Peyer's patch (tissue), 4 donors: Measurements from ENCODE around the gene ADIRF. TPM values are rescaled to one million over a fixed set of nuclear protein-coding genes. Genes with fewer than 3 reads are reported as not detected.
"Not testable (repeated sequence)": the region's sequence is repeated elsewhere in the genome, so short reads cannot be mapped to it uniquely, and the experiment has no call there.

Experiments
- DNase-seq, 3 donors: peaks; one replicate each; pipeline ENCODE4 v3.0.0-alpha.2; 2017 to 2019
- H3K27ac ChIP-seq, 4 donors: fragments of 200-600 bp; sonication (generic); one replicate each; pipeline ENCODE4 v1.5.1; 2016 to 2019
- H3K27me3 ChIP-seq, 2 donors: fragments of 200-600 bp; sonication (generic); one replicate each; pipeline ENCODE4 v1.5.1; 2019
- H3K36me3 ChIP-seq, 3 donors: fragments of 200-600 bp; sonication (generic); one replicate each; pipeline ENCODE4 v1.5.1; 2016 to 2019
- H3K4me1 ChIP-seq, 4 donors: fragments of 200-600 bp; sonication (generic); one replicate each; pipeline ENCODE4 v1.5.1; 2016 to 2019
- H3K4me3 ChIP-seq, 4 donors: fragments of 200-600 bp; sonication (generic); 1 replicate in 3 of 4; 2 replicates in 1 of 4; pipeline ENCODE4 v1.5.1; 2016 to 2019; ENCODE audit warnings: mild to moderate bottlenecking in 1 of 4
- H3K9me3 ChIP-seq, 4 donors: fragments of 200-600 bp; sonication (generic); one replicate each; pipeline ENCODE4 v1.5.1; 2016 to 2019; ENCODE audit warnings: mild to moderate bottlenecking in 1 of 4
- POLR2A ChIP-seq, 2 donors: fragments of 450-650 bp; IDR thresholded peaks; one replicate each; pipeline ENCODE4 v1.5.1; 2017; ENCODE audit warnings: antibody characterized with exemption in 2 of 2, mild to moderate bottlenecking in 2 of 2, moderate library complexity in 2 of 2
- total RNA-seq, 4 donors: library from RNA; depleted of rRNA; stranded (reverse); fragments of >200 nt; gene quantifications; one replicate each; pipeline ENCODE4 v1.1.0, GENCODE V29; 2016
- TF ChIP-seq, protein P1 (sequence below), 6 experiments: fragments of 450-650 bp in 4 of 6; fragments of 200-600 bp in 2 of 6; sonication (generic) in 1 of 6; IDR thresholded peaks; one replicate each; pipeline ENCODE4 v1.5.1; 2017 to 2019; ENCODE audit warnings: antibody characterized with exemption in 6 of 6, mild to moderate bottlenecking in 3 of 6, moderate library complexity in 1 of 6

The ADIRF gene
- total RNA-seq, 4 donors from 2014 or later: 86.6 to 605 (median 431) TPM

GRCh38 chr10:86944471-86944870 is 23.8 kb upstream of the ADIRF start:
- Histone ChIP-seq H3K4me3 (no peak overlapping the region), H3K27me3 (no peaks in the 10 kb centered on the region), H3K4me1 (no peaks in the 10 kb centered on the region), H3K27ac (no peak overlapping the region), H3K9me3 (no peaks in the 10 kb centered on the region), H3K36me3 (no peaks in the 10 kb centered on the region)
- no peak for TF ChIP-seq POLR2A (IDR thresholded peaks at IDR 0.05)
- TF ChIP-seq, protein P1, sequence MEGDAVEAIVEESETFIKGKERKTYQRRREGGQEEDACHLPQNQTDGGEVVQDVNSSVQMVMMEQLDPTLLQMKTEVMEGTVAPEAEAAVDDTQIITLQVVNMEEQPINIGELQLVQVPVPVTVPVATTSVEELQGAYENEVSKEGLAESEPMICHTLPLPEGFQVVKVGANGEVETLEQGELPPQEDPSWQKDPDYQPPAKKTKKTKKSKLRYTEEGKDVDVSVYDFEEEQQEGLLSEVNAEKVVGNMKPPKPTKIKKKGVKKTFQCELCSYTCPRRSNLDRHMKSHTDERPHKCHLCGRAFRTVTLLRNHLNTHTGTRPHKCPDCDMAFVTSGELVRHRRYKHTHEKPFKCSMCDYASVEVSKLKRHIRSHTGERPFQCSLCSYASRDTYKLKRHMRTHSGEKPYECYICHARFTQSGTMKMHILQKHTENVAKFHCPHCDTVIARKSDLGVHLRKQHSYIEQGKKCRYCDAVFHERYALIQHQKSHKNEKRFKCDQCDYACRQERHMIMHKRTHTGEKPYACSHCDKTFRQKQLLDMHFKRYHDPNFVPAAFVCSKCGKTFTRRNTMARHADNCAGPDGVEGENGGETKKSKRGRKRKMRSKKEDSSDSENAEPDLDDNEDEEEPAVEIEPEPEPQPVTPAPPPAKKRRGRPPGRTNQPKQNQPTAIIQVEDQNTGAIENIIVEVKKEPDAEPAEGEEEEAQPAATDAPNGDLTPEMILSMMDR (IDR thresholded peaks at IDR 0.05): no peak
- no peak for DNase-seq

GRCh38 chr10:86944907-86945306 is 23.4 kb upstream of the ADIRF start:
- DNase-seq: peak in 2 of 3 donors; percentile 3 to 24
- no peaks in the 10 kb centered on the region for H3K36me3 ChIP-seq
- no peaks in the 10 kb centered on the region for H3K9me3 ChIP-seq
- H3K4me3 ChIP-seq: no peak overlapping the region
- TF ChIP-seq, protein P1 (IDR thresholded peaks at IDR 0.05): no peak
- no peak for TF ChIP-seq POLR2A (IDR thresholded peaks at IDR 0.05)
- H3K27me3 ChIP-seq: no peaks in the 10 kb centered on the region
- no peak overlapping the region for H3K27ac ChIP-seq
- H3K4me1 ChIP-seq: no peaks in the 10 kb centered on the region

GRCh38 chr10:86945361-86946212 is 22.7 kb upstream of the ADIRF start:
- no peaks in the 10 kb centered on the region for H3K9me3 ChIP-seq
- no peak overlapping the region for H3K4me3 ChIP-seq
- TF ChIP-seq, protein P1 (IDR thresholded peaks at IDR 0.05): no peak
- no peak for TF ChIP-seq POLR2A (IDR thresholded peaks at IDR 0.05)
- DNase-seq: peak in 1 of 3 donors; percentile 36
- H3K4me1 ChIP-seq: no peaks in the 10 kb centered on the region
- H3K36me3 ChIP-seq: no peaks in the 10 kb centered on the region
- H3K27me3 ChIP-seq: no peaks in the 10 kb centered on the region
- no peak overlapping the region for H3K27ac ChIP-seq

DNA sequence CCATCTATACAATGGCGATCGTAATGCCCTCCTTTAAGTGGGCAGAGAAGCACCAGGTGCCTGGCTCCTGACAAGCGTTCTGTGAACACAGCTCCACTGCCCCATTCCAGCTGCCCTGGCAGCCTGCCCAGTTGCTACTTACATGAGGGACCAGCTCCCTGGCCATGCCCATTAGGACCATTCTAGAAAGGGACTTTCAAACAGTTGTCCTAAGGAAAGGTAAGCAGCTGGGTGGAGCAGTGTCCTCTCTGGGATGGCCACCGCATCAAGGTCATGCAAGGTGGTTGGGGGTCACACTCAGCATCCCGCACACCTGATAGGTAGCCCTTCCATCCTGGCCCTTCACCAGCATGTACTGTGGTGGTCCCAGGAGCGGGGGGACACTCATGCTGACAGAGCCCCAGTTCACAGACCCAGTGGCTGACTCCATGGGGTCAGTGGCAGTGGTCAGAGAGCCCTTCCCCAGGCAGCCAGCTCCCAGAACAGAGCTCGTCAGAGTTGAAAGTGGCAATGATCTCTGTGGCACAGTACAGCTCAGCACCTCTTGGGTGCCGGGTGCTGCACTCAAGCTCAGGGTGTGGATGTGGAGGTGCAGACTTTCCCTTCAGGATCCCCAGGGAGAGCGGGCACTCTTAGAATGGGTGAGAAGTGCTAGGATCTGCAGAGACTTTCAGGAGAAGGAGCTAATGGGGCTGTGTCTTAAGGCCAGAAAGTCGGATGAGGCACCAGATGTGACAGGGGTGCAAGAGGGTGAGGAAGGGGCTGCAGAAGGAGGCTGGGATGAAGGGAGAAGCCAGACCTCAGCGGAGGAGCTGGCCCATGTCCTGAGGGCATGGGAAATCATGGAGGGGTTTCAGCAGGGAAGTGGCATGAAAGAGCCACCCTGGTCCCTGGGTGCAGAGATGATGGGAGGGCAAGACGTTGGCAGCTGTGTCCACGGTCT is 21.8 kb upstream of the ADIRF start:
- DNase-seq: peak in 1 of 3 donors; percentile 51
- no peaks in the 10 kb centered on the region for H3K36me3 ChIP-seq
- TF ChIP-seq, protein P1 (IDR thresholded peaks at IDR 0.05): no peak
- TF ChIP-seq POLR2A (IDR thresholded peaks at IDR 0.05): no peak
- H3K9me3 ChIP-seq: no peaks in the 10 kb centered on the region
- H3K4me3 ChIP-seq: no peak overlapping the region
- H3K27me3 ChIP-seq: no peaks in the 10 kb centered on the region
- H3K4me1 ChIP-seq: no peaks in the 10 kb centered on the region
- no peak overlapping the region for H3K27ac ChIP-seq

- H3K27ac ChIP-seq, DNase-seq, H3K36me3 ChIP-seq, H3K4me3 ChIP-seq, H3K9me3 ChIP-seq, H3K27me3 ChIP-seq, H3K4me1 ChIP-seq: not testable (repeated sequence)
Measured at GRCh38 chr10:86947806-86948205, 20.5 kb upstream of the ADIRF start.

DNA sequence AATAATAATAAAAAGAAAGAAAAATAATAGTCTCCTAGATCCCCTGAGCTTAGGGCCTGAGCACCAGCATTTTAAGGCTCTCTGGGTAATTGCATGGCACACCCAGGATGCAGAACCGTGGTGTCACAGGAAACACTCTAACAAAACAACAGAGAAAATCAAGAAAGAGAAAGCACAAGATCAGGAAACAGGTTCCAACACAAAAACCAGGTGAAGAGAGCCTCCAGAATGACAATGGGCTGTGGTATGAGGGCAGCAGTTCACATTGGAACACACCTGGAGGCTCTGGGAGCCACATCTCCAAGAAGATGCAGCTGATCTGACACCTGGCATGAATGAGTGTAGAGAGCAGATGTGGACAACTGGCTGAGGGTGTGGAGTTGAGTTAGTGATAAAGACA is 17.9 kb upstream of the ADIRF start:
- Histone ChIP-seq H3K9me3 (no peaks in the 10 kb centered on the region), H3K36me3 (no peaks in the 10 kb centered on the region), H3K27ac (no peak overlapping the region), H3K27me3 (no peaks in the 10 kb centered on the region), H3K4me1 (no peaks in the 10 kb centered on the region), H3K4me3 (no peak overlapping the region)
- no peak for DNase-seq
- TF ChIP-seq POLR2A (IDR thresholded peaks at IDR 0.05): no peak
- TF ChIP-seq, protein P1 (IDR thresholded peaks at IDR 0.05): no peak
